ENCODE results near the gene CALHM3.

- no peak for TF ChIP-seq CTCF (IDR thresholded peaks at IDR 0.05; ENCODE audit: poor library complexity)
- no peak for TF ChIP-seq EZH2phosphoT487 (IDR thresholded peaks at IDR 0.05; ENCODE audit: low read depth, severe bottlenecking, unreplicated experiment)
Observed at GRCh38 chr10:103465411-103466179, 13.4 kb downstream of the CALHM3 start.

Measured in hepatocyte (in vitro differentiated cells).